SH-SY5Y (cell line): ENCODE measurements around the gene POU3F2.

Experiments used
- GATA2 ChIP-seq: IDR thresholded peaks from 2 replicates; pipeline ENCODE4 v1.6.1; 2011; ENCODE audit warnings: mild to moderate bottlenecking, low read depth, low read length
- GATA3 ChIP-seq: IDR thresholded peaks from 2 replicates; pipeline ENCODE4 v1.6.1; 2011; ENCODE audit warnings: low read depth, mild to moderate bottlenecking, low read length, moderate library complexity

DNA sequence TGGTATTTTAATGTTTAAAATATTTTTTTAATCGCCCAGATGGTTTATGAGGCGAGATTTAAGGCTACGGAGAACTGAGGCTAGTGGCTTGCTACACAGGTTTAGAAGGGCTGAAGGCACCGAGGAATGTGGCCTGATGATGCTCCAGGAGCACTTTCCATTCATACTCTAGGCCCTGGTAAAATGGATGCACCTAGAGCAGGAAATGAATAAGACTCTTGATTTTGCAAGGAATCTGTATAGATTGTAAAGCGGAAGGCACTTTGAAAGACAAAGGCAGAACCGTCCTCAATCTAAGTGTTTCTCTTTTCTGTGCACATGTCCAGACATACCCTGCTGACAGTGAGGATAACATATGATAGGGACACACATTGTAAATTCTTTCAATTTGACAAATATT lies 30.1 kb downstream of the POU3F2 start:
- TF ChIP-seq GATA2 (no peak), GATA3 (no peak)
